ENCODE results near the gene NAA10.
A peak's percentile ranks its signal among the peaks of the same experiment; 100 is the strongest.

The NAA10 gene

GRCh38 chrX:153966841-153967535 is 32.2 kb upstream of the NAA10 start:
- no peak for DNase-seq

DNA sequence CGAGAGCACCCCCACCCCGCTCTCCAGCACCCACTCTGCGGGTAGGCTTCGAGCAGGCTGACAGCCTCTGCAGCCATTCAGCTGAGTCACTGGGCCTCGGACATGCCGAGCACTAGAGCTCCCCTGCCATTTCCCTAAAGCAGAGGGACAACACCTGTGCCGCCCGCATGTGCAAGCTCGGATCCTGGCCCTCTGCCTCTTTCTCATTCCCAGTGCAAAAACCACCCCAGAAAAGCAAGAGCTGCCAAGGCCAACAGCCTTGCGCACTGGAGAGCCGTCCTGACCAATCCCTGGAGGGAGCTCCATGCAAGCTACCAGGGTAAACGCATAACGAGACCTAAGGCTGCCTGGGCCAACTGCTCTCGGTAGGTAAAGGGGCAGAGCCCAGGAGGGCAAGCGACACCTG is 31.4 kb upstream of the NAA10 start:
- DNase-seq = no peak

- DNase-seq = no peak
Observed at GRCh38 chrX:153965406-153965805, 30.6 kb upstream of the NAA10 start.

GRCh38 chrX:153964105-153964504 is 29.3 kb upstream of the NAA10 start:
- no peak for DNase-seq

- DNase-seq = no peak
Observed at GRCh38 chrX:153963546-153963945, 28.7 kb upstream of the NAA10 start.

GRCh38 chrX:153961292-153961691 is 26.5 kb upstream of the NAA10 start:
- DNase-seq = no peak

- DNase-seq = no peak
Observed at GRCh38 chrX:153960786-153961185, 25.9 kb upstream of the NAA10 start.

DNA sequence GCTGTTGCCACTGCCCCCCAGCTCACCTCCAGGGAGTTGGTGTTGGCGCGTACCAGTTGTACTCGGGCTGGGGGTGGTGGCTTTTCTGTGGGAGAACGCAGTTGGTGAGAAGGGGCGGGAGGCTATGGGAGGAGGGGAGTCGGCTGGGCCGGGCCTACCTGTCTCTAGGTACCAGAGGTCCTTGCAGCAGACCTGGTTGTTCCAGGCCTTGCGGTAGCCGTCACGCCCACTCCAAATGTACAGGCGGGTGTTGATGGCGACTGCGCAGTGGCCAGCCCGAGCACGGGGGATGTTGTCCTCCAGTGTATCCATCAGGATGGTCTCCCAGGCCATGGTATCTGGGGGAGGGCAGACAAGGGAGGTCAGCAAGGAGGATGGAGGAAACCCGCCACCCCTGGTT is 25.2 kb upstream of the NAA10 start:
- DNase-seq = no peak

DNA sequence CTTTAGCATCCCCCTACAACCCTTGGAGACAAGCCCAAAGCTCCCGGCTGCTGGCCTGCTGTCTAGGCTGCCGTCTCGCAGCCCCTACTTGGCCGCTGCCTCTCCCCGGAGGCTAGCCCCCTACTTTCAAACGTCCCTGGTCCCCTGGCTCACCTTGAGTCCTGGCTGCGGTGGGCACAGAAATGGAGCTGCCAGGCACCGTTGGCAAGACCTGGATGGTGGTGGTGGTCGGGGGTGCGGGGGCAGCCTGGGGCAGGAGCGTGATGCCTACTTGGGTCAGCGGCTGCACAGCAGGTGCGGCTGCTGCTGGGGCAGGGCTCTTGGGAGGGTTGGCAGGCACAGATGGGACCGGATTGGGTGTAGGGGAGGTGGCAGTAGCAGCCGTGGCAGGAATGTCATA is 24.8 kb upstream of the NAA10 start:
- DNase-seq = no peak

GRCh38 chrX:153958605-153959004 is 23.8 kb upstream of the NAA10 start:
- DNase-seq = no peak

GRCh38 chrX:153957224-153957623 is 22.4 kb upstream of the NAA10 start:
- no peak for DNase-seq

GRCh38 chrX:153956044-153956907 is 21.4 kb upstream of the NAA10 start:
- DNase-seq = no peak

DNA sequence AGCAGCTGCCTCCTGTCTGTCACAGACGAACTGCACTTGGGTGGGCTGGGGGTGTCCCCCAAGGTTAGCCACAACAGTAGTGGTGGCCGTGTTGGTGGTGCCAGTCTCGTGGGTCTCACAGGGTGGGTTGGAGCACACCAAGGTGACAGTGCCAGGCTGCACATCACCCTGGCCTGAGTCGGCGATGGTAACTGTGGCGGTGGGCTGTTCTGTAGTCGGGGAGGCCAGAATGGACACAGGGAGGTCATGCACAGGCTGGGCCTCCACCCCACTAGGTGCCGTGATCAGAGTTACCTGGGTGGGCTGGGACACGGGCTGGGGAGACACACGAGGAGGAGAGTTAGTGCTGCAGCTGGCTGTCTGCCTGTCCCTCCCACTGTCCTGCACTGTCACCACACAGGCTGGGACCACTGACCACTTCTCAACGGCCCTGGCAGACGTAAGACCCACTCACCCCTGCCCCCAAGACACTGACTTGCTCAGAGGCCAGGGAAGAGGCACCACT is 20.4 kb upstream of the NAA10 start:
- DNase-seq = no peak

DNA sequence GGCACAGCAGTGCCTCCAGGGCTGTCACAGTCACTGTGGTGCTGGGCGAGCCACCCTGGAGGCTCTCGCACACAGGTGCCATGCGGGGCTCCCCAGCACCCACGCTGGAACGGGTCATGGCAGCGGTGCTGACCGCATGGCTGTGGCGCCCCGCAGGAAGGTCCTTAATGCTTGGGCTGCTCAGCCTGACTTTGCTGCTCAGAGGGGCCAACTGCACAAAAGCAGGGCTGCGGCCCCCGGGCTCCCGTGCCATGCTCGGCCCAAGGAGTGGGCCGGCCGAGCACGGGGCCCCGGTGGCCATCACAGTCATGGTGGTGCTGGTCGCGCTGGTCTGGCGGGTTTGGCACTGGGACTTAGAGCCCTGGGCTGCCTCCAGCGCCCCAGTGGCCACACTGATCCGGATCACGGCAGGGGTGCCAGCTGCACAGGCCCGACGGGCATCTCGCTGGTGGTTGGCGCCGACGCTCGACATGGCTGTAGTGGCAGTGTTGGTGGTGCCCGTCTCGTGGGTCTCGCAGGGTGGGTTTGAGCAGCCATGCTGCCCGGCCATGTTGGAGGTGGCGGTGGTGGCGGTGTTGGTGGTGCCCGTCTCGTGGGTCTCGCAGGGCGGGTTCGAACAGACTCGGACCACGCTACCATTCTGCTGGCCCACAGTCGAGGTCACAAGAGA is 19.9 kb upstream of the NAA10 start:
- DNase-seq = no peak

DNA sequence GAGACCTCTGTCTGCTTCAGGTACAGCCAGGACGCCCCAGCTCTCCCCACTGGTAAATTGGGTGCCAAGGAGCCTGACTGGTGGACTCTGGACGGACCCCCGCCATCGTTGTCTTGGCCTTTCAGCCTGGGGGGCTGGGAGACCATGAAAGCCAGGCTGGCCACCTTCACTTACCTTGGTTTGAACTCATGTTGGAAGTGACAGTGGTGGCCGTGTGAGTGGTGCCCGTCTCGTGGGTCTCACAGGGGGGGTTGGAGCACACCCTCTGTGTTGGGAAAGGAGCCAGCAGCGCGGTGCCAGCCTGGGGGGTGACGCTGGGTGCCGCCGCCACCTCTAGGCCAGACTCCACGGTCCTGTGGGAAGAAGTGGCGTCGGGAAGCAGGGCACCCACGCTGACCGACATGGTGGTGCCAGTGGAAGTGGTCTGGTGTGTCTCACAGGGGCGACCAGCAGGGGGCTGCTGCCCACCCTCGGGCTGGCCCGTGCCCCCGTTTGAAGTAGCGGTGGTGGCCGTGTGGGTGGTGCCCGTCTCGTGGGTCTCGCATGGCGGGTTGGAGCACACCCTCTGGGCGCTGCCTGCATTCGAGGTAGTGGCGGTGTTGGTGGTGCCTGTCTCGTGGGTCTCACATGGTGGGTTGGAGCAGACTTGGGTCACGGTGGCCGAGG is 19.2 kb upstream of the NAA10 start:
- DNase-seq = no peak

- DNase-seq = peak; percentile 20 to 49 (median 40)
Observed at GRCh38 chrX:153953342-153953830, 18.5 kb upstream of the NAA10 start.

- no peak for DNase-seq
Observed at GRCh38 chrX:153952373-153953026, 17.7 kb upstream of the NAA10 start.

DNA sequence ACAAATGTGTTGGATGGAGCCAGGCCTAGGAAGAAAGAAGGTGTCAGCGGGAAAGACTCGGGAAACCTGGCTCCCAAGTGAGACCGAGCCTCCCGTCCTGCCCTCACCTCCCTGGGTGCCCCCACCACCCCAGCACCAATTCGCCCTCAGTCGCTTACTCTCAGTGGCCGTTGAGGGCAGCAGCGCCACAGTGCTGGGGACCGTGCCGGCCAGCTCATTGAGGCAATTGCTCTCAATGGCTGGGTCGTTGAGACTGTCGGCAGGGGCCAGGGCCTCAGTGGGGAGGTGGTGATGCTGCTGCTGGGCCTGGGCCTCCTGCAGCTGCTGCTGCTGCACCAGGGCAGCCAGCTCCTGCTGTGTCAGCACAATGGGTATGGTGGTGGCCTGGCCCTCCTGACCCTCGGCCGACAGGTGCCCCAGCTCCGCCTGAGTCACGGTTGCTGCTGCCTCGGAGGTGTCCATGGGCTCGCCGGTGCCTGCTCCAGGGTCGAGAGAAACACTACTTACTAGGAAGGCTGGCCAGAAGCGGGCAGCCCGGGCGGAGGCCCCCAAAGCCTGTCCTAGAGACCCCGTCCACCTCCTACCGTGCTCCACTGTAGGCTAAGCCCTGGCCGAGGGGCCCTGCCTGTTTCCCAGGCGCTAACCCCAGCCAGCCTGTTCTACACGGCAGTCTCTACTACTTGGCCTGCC is 17.0 kb upstream of the NAA10 start:
- no peak for DNase-seq

DNA sequence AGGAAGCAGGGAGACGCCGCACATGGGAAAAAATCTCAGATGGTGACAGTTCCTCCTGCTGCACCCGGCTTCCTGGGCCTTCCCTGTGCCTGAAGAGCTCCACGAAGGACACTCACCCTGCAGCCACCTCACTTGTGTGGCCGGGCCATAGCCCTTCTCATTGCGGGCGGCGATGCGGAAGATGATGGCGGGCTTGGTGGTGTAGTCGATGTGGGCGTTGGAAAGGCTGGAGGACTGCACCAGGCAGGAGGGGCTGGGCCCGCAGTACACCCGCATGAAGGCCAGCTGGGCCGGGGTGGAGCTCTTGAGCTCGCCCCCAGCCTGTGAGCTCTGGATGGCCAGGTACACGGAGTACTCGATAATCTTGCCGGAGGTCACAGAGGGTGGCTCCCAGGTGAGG is 15.3 kb upstream of the NAA10 start:
- no peak for DNase-seq

DNA sequence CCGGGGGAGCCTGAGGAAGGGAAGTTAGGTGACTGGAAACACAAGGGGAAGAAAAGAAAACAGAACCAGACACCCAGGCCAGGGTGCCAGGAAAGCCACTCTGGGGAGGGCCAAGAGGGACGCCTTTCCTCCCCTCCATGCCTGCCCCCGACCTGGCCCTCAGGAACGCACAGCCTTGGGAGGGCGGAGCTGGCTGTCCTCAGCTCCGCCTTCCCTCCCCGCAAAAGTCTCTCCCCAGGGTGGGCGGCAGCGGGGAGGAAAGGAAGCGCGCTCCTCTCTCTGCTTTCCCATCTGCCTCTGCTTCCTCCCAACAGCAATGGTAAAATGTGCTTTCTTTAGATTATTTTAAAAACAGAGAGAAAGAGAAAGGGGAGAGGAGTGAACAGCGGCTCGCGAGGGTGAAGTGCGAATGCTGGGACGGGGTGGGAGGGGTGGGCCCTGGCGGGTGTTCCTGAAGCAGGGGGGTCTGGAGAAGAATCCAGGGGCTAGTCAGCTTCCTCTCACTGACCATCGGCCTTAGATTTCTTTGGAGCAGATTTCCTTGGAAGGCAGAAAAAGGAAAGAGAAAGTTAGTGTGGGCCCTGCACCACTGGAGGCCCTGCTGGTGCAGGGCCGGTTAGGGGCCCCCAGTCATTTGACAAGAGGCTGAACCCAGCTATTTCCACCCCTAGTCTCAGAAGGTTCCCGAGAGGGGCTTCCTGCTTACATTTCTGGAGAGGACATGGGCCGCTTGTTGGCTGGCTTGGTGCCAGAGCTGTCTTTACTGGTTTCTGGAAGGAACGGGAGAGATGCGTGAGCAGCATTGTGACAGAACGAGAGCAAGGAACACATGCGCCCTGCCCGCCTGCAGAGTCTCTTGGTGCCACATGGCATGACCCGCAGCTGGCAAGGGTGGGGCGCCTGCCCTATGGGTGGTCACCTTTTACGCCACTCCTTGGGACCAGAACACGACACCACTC is 14.3 kb upstream of the NAA10 start:
- DNase-seq = no peak
